ENCODE data around the gene KCNIP1.

The KCNIP1 gene

DNA sequence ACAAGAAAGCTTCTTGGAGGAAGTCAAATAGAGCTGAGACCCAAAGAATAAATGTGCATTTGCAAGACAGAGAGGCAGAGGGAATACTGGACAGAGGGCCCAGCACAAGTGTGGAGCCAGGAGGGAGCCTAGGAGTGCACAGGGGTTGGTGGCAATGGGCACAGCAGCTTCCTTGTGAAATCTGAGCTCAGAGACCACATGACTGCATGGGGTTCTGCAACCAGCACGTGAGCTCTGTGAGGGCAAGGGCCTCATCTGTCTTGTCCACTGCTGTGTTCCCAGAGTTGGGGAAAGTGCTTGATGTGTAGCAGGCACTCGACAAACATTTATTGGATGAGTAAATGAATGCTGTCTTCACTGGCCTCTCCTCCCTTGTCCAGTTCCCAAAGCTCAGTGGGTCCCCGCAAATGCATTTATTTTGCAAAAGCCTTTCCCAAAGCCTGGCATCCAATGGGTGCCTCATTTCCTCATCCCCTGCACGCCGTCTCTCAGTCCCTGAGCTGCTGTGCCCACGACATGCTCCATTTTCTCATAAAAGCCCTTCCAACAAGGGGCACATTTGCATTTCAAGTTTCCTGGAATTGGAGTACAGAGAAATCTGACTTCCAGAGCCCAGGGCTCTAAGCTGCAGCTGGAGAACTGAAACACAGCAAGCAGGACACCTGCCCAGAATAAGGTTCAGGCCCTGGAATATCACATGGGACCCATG lies 58.5 kb downstream of the KCNIP1 start:
- peak in 6 of 58 donors; percentile 19 to 45 (median 39) for DNase-seq

DNA sequence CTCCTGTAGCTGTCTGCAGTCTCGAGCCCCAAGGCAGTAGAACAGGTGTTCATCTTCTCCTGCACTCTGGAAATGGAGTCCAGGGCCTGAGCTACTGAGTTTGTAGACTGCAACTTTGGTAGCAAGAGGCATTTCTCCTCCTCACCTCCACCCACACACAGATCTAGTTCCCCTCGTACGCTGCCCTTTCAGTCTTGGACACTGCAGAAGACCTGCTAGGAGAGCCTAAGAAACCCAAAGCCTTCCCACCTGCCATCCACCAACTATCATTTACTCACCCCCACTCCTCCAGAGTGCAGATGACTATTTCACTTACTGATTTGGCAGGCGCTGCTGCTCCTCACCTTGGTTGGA lies 59.0 kb downstream of the KCNIP1 start:
- DNase-seq: peak in 1 of 58 donors; percentile 32

DNA sequence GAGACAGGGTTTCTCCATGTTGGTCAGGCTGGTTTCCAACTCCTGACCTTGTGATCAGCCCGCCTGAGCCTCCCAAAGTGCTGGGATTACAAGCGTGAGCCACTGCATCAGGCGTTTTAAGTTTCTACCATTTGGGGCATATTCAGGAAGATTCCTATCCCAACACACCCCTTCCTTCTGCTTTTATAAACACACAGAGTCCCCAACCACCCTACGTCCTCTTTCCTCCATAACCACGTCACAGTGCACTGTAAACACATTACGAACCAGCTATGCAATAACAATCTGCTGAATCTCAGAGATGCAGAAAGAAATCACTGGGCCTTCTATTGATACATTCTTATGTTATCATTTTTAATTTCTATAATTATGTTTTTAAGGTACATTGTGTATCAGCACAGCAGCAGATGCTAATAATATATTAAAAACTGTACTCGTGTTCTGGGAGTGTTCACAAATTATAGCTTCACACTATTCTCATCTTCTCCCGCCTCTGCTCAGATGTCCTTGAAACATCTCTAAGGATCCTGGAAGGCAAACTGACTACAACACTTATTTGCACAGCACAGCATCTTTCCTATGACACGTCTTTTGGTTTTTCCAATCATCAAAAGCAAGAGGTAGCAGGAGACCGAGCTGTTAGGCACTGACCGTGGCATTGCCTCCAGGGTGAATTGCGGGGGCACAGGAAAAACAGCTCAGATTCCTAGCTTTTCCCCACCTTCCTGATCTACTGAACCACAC lies 60.2 kb downstream of the KCNIP1 start:
- DNase-seq: no peak

DNA sequence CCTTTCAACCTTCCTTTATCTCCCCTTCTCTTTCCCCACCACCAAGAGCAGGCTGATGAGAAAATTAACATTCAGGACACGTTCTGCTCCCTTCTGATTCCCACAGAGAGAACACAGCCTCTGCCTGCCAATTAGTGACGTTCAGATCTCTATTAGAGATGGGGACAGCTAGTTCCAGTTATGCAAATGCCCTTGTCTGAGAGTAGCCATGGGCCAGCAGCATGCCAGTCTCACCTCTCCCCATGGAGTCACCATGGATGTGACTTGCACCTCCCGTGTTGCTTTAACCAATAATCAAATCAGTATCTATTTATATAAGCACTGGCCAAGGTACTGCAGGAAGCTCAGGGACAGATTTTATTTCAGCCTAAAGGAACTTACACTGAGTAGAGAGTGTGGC lies 61.3 kb downstream of the KCNIP1 start:
- peak in 50 of 58 donors; percentile 9 to 93 (median 62) for DNase-seq

DNA sequence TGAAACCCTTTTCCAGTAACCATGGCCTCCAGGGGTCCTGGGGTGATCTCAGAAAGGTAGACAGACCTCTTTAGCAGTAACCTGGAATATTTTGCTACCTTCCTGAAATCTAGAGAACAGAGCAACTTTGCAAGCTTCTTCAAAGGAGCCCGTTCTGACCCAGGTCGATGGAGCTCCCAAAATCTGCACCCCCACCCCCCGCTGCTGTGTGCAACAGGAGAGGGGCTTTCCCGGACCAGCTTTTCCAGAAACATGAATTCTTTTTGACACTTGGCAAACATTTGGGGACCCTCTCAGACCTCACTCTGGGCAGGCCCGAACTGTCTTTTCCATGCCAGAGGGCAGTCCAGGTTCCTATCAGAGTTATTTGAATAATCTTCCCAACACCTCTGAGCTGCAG lies 65.3 kb downstream of the KCNIP1 start:
- DNase-seq: no peak

DNA sequence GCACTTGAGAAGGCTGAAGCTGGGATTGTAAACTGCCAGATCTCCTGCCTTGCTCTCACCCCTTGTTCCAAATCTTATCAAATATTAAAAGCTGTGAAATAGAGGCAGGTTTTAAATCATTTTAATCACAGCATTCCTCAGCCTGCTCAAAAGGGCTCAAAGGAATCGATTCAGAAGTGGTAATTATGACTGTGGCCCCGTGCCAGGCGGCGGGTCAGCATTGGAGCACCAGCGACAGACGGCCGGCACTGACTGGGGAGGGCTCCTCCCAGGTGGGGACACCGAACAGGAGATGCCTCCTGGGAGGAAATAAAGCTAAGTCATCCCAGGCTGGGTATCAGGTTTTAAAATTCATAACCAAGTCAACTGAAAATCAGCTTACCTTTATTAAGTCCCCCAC lies 66.7 kb downstream of the KCNIP1 start:
- DNase-seq: peak in 1 of 58 donors; percentile 10

DNA sequence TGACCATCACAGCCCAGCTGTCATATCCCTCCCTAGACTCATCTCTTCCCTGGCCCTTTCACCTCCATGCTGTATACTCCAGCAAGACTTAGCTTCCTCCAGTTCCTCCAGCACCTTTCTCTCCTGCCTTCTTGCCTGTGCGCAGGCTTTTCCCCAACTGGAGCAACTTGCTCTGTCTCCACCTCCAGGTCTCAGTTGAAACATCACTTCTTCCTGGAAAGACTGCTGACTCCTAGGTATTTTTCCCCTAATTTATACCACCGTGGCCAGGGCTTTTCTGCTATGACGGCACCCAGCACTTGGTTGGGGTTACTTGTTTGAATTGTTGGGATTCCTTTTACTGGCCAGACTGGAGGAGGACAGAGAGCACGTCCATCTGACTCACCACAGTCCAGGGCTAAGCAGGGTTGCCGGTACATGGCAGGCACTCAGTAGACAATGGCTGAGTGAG lies 67.5 kb downstream of the KCNIP1 start:
- DNase-seq: no peak

DNA sequence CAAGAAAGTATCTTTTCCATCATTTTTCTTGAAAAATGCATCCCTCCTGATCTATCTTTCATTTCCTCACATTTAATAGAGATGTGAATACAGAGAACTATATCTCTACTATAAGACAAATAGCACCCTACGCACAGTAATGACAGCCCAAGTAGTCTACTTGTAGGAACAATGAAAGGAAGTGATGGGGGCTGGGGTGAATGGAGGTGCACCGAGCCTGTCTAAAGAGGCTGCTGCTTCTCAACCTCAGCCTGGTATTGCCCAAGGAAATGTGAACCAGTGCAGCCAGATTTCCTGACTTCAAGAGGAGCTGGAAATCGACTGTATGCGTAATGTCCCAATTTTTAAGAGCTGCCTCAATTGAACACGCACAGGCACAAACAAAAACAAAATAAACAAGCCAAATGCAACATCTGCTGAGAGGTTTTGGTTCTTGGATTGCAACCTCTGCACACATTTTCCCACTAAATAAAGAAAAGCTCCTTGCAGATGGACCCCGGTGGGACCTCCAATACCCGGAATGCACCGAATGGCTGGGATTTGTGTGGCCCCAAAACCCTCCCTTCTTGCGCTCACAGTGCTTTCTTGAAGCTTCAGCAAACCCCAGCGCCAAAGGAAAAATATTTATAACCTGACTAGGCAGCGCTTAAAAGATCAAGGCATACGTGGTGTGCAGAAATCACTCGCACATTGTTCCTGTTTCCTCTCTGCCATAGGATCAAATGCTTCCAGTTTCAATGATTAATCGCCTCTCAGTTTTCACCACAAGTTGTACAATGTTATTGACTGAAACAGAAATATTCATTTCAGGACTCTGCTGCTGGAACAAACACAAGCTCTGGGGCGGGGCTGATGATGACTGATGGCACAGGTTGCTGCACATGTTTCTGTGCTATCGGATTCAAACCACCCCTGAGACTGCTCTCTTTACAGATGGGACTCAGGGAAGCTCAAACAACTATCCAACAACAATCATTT lies 68.3 kb downstream of the KCNIP1 start:
- DNase-seq: no peak

DNA sequence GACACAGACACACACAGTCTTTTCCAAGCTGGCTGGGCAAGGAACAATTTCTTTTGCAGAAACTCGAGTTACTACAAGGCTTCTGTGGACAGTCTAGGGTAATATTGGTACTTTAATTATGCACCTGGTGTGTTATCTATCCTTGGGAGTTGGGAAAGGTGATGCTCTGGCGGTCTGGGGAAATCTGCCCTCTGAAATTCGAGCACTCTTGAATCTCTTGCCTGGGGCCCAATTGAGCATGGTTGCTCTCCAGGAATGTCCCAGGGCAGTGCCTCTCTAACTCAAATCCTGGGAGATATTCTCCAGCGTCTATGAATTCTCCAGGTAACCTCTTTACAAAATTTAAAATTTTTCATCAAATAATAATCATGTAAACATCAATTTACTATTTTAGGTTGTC lies 69.3 kb downstream of the KCNIP1 start:
- no peak for DNase-seq

DNA sequence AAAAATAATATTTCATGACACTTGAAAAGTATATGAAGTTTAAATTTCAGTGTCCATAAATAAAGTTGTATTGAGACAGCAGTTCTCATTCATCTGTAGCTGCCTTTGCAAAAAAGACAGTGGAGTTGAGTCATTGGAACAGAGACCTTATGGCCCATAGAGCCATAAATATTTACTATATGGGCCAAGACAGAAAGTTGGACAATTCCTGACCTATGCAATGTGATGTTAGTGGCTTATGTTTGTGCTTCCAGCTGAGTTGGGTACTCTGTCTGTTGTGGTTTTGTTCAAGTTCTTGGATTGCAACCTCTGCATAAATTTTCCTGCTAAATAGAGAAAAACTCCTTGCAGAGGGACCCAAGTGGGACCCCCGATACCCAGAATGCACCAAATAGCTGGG lies 69.8 kb downstream of the KCNIP1 start:
- no peak for DNase-seq

DNA sequence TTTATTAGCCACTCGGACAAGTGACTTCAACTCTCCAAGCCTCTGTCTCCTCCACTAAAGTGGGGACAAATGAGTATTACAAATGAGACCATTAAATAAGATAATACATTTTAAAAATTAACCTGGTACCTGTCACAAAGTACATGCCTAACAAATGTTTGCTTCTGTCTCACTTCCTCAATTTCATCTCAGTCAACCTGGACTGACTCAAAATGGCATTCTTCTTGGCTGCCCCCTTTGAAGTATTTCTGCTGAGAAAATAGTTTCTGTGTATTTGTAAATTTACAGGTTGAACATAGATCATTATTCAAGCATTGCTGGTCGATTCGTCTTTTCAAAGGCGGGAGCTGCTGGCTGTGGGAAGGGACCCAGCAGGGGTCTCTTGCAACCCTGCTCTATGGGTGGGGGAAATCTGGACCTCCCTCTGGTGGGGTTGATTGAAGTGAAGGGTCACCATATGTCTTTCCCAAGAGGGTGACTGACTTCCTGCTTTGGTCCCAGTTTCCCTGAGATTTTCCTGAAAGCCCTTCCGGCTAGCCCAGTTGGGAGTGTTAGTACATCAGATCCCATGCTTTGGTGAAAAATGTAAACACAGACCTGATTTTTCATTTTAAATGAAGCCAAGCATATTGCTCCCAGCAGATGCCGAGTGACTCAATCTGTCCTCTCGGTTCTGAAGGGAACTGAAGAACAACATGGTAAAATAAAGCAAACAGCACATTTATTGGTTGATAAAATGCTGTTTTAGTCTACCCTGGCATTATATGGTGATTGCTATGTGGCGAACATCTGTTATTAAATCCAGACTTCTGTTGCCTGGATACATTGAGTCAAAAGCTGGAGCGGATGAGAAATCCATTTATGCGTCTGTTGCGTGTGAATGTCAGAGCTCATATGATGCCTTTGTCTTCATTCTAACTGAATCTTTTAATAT lies 73.0 kb downstream of the KCNIP1 start:
- peak in 5 of 58 donors; percentile 13 to 38 (median 27) for DNase-seq

DNA sequence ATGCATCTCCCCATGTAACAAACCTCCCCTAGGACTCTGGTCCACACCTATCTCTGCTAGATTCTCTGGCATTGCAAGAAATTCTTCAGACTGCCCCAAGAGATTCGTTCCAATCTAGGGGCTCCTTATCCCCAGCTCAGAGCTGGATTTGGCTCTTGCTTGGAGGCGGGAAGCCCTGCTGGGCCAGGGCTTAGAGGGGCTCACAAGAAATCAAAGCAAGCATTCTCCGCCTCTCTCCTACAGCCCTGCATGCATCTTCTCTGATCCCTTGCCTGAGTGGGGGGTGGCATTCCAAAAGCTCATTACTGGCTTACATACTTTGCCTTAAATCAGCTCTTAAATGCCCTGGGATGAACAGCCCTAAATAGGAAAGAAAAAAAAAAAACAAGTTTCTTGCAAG lies 75.8 kb downstream of the KCNIP1 start:
- no peak for DNase-seq

DNA sequence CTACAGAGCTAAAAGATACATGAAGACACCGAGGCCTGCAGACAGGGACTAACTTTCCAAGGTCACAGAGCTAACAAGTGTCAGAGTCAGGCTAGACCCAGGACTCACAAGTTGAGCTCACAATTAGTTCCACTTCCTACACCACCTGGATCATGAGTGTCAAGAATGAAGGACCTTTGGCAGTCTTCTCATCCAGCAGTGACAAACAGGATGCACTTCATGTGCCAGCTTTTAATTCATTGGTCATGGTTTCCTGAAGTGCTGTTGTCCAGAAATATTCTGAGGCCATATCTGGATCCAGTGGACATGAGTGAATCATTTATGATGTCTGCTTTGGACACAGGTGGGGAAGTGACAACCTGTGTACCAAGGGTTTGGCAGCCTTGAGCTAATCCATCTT lies 77.4 kb downstream of the KCNIP1 start:
- DNase-seq: no peak

DNA sequence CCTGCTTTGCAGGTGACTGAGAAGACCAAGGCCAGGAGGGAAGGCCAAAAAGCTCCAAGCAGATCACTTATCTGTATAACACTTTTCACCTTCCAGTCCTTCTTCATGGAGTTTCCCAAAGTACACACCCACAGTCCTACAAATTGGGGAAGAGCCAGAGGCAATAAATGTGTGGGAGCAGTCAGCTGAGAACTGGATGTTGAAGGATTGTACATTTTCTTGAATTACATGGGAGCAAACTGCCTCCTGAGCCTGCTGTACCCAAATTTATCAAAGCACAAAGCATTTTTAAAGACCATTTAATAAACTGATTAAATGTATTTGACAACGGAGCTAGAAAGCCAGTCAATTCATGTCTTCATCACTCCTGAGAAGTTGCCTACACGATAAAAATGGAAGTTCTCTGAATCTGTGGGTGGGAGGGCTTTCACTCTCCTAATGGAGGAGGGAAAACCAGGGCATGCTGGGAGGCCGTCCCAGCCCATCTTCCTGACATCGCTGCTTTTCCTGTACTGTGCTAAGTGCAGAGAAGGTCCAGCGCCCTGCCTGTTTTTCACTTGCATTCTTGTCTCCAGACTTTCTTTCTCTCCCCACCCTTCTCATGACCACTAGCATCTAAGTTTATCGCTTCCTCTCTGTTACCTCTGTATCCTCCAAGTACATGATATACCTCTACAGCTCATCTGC lies 79.0 kb downstream of the KCNIP1 start:
- no peak for DNase-seq

DNA sequence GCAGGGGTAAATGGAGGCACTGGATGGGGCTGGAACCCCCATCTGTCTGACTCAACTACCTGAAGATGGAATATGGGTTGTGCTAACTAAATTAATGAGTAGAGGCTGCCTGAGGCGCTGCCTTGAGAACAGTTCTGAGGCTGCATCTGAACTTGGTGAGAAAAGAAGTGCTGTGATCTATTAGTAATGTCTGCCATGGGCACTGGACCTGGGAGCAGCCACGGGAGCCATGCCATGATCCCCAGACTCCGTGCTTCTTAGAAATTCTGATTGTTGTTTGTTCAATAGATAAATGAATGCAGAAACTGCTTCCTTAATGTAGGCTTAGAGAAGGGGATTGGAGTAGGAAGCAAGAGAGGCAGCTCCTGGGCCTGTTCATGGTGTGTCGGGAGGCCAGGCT lies 80.2 kb downstream of the KCNIP1 start:
- DNase-seq: no peak

DNA sequence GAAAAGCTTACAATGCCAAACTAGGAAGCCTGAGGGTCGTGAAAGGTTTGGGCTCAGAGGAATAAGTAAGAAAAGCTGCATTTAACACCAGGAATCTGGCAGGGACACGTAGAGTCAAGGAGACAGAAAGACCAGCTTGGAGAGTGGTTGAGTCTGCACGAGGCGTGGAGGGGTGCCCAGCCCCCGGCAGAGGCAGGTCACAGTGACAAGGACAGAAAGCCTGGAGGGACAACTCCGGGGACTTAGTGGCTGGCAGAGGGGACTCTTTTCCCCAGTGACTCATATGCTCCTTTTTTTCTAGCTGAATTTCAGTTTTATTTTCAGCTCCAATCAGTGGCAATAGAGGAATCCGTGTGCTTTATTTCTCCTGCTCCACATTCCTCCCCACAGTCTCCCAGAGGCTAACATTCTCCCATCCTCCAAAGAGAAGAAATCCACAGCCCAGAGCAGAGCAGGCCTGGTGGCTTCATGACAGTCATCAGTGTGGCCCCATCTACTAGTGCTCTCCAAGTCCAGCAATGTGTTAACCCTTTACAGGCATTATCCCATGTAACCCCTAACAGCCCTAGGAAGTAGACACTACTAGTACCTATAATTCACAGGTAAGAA lies 80.7 kb downstream of the KCNIP1 start:
- peak in 7 of 58 donors; percentile 12 to 37 (median 21) for DNase-seq

DNA sequence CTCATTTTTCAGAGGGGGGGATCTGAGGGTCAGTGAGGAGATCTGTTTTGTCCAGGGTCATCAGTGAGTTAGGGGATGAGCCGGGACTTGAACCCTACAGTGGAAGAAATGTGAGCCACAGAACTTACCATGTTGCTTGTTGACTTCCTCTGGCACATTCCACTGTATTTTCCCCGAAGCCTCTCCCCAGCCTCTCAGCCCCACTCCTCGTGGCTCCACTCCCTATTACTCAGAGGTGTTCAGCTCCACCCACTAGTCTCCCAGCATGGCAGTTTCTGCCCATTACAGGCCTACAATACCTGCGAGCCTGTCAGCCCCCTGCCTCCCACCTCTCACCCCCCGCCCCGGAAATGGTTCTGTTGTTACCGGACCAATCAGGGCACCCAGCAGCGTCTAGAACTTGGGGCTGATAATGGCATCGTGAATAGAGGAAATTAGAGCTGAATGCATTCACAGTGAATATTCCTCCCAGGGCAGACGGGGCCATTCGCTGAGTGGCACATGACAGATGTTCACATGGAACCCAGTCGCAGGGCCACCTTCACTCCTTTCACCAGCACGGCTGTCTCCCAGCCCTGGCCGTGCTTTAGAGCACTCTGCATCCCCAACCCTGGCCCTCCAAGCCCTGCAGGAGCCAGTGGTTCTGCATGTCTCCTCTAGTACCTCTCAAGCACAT lies 81.6 kb downstream of the KCNIP1 start:
- DNase-seq: no peak

DNA sequence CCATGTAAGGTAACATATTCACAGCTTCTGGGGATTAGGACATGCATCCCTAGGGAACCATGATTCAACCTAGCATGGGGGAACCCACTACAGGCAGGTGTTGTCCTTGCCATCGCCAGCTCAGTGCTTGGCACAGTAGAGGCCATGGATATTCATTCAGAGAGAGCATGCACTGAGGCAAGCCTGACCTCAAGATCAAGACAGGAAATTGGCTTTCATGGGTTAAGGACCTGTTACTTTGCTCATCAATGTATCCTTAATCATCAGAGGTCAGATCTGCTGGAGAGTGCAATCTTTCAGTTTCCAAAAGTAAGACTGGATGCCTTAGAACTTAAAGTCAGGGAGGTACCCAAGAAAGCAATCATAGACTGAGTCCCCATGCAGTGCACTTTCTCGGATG lies 84.0 kb downstream of the KCNIP1 start:
- no peak for DNase-seq

DNA sequence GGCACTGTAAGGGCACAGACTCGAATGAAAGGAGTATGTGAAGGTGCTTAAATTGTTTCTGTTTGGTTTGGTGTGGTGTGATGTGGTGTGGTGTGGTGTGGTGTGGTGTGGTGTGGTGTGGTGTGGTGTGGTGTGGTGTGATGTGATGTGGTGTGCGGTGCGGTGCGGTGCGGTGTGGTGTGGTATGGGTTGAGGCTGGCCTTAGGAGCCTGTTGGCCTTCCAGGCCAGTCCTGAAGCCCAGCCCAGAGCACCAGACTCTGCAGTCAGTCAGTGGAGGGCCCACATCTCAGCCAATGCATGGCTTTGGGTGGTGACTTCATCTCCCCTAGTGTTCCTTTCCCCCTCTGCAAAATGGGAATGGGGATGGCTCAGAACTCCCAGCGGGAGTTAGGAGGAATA lies 85.8 kb downstream of the KCNIP1 start:
- no peak for DNase-seq

Data from anterior cingulate cortex (tissue), 58 donors.